HG03460 (cell line): ENCODE data around the gene BICRA.
"Not testable (repeated sequence)": the region's sequence is repeated elsewhere in the genome, so short reads cannot be mapped to it uniquely, and the experiment has no call there.

Source experiments
- ATAC-seq: cut with Tn5 transposase; IDR thresholded peaks from one replicate; pipeline ENCODE4 v1.9.1; 2021; ENCODE audit not compliant: unreplicated experiment

The BICRA gene

DNA sequence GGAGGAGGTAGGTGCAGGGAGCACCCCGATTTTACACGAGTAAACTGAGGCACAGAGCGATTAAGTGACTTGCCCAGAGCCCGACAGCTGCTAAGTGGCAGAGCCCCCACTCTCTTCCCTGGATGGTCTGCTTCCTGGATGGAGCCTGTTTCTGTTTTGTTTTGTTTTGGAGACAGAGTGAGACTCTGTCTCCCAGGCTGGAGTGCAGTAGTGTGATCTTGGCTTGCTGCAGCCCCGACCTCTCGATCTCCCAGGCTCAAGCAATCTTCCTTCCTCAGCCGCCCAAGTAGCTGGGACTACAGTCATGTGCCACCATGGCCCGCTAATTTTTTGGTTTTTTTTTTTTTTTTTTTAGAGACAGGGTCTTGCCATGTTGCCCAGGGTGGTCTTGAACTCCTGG is 17.3 kb downstream of the BICRA start:
- no peak for ATAC-seq

DNA sequence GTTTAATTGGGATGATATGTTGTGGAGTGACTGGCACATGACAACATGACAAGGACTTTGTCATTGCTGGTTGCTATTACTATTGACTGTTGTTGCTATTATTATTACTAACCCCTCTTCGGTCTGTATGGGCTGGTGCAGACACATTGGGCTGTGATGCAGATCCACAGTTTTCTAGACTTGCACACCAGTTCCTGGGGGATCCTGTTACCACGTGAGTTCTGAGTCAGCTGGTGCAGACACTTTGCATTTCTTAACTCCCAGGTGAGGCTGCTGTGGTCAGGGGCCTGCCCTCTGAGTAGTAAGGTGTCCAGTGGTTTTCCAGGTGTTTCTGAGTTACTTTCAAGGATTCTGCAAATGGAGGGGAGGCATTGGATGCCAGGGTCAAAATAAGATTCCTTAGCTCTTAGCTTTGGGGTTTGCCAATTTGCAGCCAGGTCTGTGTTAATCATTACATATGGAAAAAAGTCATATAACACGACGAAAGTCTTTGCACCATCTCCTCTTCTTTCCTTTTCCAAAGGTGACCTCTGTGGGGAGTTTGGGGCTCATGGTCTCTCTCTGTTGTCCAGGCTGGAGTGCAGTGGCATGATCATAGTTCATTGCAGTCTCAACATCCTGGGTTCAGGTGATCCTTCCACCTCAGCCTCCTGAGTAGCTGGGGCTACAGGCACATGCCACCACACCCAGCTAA is 19.3 kb downstream of the BICRA start:
- no peak for ATAC-seq

DNA sequence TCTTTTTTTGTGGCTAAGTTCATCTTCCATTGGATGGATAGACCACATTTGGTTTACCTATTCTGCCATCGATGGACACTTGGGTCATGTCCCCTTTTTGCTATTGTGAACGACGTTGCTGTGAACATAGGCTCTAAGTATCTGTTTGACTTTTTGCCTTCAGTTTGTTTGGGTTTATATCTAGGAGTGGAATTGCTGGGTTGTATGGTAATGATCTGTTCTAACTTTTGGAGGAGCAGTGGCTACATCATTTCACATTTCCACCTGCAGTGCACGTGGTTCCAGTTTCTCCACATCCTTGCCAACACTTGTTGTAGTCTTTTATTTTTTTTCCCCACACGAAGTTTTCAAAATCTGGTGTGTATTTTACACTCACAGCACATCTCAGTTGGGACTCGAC is 21.7 kb downstream of the BICRA start:
- no peak for ATAC-seq

DNA sequence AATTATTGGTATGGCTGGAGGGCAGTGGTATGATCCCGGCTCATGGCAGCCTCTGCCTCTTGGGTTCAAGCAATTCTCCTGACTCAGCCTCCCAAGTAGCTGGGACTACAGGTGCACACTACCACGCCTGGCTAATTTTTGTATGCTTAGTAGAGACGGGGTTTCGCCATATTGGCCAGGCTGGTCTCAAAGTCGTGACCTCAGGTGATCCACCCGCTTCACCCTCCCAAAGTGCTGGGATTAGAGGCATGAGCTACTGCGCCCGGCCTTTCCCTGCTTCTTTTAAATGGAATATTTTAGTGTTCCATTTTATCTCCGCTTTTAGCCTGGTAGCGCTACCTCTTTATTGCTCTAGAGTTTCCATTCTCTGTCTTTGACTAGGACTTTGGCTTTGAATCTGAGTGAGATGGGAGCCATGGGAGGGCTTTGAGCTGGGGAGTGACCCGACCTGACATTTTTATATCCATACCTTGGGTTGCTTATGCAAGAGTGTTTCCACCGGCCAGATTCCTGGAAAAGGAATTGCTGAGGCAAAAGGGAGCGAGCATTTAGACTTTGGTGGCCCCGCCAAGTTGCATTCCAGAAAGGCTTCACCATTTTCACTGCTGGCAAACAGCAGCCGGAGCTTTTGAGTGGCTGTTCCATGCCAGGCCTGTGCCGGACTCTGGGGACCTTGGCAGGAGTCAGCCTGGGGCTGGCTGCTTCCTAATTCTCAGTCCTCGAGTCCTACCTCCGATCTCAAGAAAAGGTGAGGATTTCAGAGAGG is 22.9 kb downstream of the BICRA start:
- no peak for ATAC-seq

DNA sequence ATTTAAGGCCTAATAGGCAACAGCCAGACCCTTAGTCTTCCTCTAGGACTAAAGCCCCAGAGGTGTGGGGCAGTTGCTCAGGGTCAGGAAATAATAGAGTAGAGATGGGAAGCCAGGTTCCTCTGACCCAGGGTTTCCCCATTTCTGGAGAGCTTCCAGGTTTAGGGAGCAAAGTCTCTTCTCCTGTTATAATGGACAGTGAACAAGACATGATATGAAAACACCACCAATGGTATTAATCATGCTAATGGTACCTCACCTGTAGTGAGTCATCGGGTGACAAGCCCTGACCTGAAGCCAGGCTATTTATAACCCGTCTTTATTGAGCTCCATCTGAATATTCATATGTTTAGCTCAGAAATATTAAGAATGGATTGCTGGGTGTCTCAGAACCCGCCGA is 24.6 kb downstream of the BICRA start:
- ATAC-seq: no peak

DNA sequence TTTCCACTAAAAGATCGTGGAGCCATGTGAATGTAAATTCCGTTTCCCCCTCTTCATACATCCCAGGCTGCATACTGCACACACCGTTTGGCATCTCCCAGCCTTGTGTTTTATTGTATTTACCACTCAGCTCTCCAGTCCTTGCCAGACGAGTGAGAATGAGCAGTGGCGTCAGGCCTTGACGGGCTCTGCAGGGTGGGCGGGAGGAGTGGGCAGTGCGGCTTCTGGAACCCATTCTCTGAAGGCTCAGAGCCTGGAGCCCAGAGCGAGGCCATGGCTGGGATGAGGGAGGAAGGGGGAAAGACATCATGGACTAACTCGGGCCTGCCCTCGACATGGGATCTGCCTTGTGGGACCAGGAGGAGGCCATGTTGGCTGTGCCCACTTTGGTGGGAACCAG is 25.1 kb downstream of the BICRA start:
- no peak for ATAC-seq

DNA sequence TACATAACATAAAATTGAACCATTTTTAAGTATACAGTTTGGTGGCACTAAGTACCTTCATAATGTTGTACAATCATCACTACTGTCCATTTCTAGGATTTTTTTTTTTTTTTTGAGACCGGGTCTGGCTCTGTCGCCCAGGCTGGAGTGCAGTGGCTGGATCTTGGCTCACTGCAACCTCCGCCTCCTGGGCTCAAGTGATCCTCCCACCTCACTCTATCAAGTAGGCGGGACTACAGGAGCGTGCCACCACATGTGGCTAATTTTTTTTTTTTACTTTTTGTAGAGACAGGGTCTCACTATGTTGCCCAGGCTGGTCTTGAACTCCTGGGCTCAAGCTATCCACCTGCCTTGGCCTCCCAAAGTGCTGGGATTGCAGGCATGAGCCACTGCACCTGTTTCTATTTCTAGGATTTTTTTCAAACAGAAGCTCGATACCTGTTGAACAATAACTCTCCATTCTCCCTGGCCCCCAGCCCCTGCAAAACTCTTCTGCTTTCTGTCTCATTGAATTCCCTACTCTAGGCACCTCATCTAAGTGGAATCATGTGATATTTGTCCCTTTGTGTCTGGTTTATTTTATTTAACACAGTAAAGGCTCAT is 26.3 kb downstream of the BICRA start:
- not testable (repeated sequence) for ATAC-seq

DNA sequence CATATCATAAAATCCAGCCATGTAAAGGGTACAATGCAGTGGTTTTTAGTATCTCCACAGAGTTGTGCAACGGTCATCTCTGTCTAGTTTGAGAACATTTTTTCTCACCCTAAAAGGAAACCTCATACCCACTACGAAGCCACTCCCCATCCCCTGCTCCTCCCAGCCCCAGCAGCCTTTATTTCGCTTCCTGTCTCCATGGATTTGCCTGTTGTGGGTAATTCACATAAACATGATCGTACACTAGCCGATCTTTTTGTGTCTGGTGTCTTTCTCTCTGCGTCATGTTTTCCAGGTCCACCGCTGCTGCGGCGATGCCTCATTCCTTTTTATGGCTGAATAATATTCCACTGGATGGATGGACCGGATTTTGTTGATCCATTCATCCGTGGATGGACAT is 28.6 kb downstream of the BICRA start:
- ATAC-seq: no peak

DNA sequence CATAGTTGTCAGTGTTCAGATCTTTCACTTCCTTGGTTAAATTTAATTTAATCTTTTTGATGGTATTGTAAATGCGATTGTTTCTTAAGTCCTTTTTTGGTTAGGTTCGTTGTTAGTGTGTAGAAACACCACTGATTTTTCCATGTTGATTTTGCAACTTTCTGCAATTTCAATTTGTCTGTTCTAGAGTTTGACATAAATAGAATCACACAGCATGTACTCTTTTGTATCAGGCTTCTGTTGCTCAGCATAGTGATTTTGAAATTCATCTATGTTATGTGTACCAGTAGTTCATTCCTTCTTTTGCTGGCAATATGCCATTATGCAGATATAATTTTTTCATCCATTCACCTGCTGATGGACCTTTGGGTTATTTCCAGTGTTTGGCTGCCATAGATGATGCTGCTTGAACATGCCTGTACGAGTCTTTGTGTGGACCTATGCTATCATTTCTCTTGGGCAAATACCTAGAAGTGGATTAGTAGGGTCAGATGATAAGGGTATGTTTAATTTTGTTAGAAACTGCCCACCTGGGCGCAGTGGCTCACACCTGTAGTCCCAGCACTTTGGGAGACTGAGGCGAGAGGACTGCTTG is 33.1 kb downstream of the BICRA start:
- ATAC-seq: no peak

DNA sequence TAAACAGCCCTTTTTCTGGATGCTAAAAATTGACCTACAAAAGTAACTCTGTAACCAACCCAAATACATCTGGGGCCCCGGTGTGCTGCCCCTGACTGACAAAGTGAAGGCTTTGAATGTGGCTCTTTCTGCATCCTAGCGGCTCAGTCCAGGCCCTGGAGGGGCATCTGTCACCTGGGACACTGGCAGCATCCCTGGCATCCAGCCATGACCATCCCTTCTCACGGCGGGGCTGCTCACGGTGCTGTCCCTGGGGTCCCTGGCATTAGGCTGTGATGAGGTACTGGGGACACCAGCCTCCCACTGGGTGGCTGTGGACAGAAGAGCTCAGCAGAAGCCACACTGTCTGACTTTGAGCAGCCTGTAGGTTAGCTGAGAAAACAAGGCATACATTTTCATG is 34.3 kb downstream of the BICRA start:
- ATAC-seq: no peak

DNA sequence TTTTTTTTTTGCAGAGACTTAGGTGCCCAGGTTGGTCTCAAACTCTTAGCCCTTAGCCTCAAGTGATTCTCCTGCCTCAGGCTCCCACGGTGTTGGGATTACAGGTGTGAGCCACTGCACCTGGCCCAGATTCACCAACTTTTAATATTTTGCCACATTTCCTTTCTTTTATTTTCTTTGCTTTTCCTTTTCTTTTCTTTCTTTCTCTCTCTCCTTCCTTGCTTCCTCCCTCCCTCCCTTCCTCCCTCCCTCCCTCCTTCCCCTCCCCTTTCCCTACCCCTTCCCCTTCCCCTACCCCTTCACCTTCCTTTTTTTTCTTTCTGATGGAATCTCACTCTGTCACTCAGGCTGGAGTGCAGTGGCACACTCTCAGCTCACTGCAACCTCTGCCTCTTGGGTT is 35.3 kb downstream of the BICRA start:
- no peak for ATAC-seq

DNA sequence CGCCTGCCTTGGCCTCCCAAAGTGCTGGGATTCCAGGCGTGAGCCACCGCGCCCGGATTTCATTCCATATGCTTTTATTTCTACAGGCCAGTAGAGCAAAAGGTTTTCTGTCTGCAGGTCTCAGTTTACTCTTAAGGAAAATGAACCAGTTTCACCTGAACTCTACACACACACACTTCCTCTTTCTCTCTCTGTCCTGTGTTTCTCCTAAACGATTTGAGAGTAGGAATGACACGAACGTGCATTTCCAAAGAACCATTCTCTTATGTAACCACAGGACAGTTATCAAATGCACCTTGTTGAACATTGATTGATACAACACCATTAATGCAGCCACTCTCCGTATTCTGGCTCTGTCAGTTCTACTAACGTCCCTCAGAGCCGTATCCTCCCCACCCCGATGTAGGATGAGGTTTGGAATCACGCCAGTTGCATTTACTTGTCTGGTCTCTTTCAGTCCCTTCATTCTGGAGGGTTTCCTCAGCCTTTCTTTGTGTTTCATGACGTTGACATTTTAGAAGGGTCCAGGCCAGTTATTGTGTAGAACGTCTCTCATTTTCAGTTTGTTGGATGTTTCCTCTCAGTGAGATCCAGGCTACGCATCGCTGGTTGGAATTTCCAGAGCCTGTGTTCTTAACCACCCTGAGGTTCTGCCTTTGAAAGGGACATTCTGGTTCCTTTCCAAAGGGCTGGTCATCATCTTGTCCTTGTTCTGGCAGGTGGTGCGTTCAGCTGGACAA is 36.0 kb downstream of the BICRA start:
- ATAC-seq: no peak

DNA sequence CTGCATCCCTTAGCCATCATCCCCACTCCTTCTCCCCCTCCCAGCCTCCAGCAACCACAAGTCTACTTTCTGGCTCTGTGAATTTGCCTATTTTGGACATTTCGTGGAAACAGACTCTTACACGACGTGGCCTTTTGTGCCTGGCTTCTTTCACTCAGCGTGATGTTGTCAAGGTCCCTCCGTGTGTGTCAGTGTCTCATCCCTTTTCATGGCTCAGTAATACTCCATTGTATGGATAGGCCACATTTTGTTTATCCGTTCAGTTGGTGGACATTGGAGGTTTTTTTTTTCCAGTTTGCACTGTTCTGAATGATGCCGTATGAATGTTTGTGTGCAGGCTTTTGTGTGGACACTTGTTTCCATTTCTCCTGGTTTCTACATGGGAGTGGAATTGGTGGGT is 38.0 kb downstream of the BICRA start:
- ATAC-seq: no peak

DNA sequence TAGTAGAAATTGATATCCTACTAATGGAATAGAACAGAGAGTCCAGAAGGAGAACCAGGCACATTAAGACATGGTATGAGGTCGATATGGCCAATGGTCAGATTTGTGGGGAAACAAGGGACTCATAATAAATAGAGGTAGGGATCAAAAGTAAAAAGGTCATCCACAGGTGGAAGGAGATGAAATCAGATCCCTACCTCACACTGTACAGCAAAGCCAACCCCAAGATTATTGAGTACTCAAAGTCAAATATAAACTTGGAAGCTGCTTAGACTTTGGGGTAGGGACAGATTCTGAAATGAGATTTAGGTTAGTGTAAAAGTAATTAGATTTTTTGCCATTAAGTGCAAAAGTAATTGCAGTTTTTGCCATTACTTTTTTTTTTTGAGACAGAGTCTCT is 40.7 kb downstream of the BICRA start:
- ATAC-seq: no peak

DNA sequence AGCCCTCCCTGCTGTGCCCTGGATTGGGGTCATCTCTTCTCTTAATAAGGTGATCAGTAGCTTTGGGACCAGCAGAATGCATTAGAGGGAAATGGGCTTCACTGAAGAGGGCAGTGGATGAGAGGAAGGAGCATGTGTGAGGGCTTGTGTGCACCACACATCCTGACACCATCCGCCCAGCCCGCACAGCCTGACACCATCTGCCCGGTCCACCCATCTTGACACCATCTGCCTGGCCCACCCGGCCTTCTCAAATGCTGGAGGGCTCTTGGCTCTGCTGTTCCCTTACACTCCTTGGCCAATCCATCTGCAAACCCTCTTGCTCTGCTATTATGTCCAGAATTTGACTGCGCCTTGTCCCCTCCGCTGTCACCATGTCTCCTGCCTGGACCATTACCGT is 41.8 kb downstream of the BICRA start:
- no peak for ATAC-seq

DNA sequence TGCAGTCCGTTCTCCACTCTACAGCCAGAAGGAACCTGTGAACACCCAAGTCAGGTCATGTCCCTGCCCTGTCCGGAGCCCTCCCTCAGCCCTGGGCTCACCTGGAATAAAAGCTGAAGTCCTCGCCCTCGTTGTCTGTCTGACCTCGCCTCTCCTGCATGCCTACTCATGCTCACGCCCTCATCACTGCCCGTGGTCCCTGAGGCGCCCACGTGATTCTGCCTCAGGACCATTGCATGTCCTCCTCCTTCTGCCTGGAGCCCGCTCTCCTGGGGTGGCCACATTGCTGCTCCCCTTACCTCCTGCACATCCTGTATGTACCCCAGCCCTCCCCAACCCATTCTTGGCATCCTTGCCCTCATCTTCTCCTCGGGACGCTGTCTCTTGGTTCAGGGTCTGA is 42.2 kb downstream of the BICRA start:
- no peak for ATAC-seq

DNA sequence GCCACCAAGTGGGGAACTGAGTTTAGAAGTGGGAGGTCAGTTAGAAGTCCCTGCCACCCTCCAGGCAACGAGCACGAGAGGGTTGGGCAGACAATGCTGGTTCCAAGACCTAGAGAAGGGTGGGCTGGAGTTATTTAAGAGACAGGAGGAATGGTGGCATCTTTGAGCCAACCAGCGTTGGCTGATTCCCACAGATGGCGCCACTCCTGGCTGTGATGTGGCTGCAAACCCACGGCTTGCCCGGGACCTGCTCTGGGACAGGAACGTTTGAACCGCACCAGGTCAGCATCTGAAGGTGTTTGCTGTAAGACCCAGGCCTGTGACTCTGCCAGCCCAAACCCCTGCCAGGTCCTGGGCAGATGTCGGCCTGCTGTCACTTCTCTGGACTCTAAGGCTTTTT is 42.8 kb downstream of the BICRA start:
- ATAC-seq: no peak

DNA sequence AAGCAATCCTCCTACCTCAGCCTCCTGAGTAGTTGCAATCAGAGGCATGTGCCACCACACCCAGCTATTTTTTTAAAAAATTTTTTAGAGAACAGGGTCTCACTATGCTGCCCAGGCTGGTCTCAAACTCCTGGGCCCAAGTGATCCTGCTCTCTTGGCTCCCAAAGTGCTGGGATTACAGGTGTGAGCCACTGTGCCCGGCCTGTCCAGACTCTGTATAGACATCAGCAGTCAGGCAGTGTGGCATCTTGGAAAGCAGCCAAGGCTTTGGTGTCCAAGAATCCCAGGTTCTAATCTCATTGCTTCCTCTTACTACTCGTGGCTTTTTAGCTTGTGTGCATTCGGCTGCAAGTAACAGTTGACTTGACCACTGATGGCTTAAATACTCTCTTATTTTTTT is 43.4 kb downstream of the BICRA start:
- ATAC-seq: no peak

DNA sequence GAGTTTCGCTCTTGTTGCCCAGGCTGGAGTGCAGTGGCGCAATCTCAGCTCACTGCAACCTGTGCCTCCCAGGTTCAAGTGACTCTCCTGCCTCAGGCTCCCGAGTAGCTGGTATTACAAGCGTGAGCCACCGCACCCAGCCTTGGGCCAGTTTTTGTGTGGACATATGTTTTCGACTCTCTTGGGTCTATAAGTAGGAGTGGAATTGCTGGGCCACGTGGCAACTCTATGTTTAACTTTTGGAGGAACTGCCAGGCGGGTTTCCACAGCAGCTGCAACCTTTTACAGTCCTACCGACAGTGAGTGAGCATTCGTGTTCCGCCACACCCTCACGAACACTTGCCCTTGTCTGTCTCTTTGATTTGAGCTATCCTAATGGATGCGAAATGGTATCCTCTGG is 44.9 kb downstream of the BICRA start:
- ATAC-seq: no peak

DNA sequence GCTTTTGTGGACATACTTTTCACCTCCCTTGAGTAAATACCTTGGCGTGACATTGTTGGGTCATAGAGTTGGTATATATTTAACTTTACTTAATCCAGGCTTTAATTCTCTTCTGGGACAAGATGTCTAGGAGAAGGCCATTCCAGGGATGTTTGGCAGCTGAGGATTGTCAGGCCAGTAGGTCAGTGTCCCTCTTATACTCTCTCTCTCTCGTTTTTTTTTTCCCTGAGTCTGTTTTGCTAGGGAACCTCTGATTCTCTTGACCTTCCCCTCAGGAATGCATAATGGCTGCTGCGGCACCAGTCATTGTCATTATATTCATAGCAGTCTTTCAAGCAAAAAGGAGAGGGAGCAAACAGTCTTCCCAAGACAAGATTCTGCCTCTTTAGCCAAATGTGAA is 48.8 kb downstream of the BICRA start:
- ATAC-seq: no peak
